Activated naive CD4-positive, alpha-beta T cell (primary cell): Measurements from ENCODE around the gene CLEC4M.
"Not testable (repeated sequence)": the region's sequence is repeated elsewhere in the genome, so short reads cannot be mapped to it uniquely, and the experiment has no call there.

Source experiments
- DNase-seq, 4 experiments: peaks; one replicate each; lab custom pipeline; 2025; lab: John Stamatoyannopoulos, UW

The CLEC4M gene

DNA sequence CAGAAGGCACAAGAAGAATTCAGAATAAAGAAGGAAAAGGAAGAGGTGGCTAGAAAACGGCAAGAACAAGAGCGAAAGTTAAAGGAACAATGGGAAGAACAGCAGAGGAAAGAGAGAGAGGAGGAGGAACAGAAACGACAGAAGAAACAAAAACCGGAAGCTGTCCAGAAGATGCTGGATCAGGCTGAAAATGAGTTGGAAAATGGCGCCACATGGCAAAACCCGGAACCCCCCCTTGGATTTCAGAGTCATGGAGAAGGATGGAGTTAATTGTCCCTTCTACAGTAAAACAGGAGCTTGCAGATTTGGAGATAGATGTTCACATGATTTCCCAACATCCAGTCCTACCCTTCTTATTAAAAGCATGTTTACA, 22.4 kb upstream of the CLEC4M start:
- no peak for DNase-seq

DNA sequence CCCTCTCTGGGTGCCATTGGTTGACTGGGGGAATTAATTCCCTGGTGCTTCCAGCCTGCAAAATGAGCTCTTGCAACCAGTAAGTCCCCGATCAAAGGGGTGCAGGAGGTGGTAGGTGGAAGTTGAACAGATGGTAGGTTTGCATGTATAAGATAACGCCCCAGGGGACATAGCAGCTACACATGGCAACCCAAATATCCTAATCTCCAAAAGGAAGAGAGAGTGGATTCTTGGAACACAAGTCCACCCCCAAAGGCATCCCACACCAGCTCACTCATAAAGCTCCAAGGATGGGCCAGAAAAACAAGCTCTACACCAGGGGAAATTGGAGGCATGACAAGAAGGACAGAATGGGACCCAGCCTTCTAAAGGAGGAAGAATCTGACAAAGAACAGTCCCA, 20.5 kb upstream of the CLEC4M start:
- no peak for DNase-seq

DNA sequence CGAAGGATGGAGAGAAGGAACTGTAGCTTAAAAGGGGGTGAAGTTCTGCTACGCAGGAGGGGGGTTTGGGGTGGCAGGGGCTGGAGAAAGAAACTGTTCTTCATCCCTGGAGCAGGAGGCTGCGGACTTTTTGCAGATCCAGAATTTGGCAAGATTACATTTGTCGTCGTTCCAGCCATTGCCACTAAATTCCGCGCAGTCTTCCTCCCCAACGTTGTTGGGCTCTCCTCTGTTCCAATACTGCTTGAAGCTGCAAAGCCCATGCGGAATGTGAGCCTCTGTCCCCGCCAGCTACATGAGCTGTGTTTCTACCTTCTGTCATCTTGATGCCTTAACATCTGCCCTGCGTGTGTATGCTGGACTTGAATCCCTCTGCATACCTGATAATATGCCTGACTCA, 20.1 kb upstream of the CLEC4M start:
- no peak for DNase-seq

DNA sequence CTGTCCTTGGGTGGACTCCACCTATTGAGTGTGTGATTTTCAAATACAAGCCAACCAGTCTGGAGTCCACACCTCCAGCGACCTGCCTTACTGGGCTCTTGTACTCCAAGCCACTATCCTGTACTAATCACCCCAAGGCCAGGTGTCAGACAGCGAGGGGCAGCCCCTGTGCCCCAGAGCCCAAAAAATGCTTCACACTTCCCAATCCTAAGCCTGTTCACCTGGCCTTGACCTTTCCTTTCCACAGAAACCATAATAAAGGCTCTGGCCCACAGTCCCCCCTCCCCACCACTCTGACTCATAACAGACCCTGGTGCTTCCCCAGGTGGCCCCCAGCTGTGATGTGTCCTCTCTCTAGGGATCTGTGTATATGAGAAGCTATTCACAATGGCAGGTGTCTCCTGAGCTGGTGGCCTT, 19.6 kb upstream of the CLEC4M start:
- no peak for DNase-seq

DNA sequence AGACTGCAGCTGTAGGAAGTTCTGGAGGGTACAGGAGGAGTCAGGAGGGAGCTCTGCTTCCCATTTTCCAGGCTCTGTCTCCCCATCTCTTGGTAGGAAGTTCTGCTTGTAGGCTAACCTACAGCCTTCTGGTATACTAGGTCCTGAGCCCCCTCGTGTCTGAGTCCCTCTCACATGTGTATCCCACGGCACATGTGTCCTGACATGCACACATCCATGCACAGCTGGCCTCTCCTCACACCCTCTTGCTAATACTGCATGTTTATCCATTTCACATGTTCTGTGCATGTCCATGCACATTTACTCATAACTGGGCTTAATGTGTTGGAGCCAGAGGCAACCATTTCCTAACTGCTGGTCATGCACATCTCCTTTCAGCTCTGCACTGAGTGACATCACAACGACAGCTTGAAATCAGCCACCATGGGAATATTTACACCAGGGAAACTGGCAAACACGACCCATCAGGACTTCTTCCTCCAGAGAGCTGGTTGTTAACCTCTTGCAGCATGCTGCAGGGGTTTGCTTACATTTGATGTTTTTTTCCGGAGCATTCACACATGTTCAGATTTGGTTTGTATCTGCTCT, 18.8 kb upstream of the CLEC4M start:
- DNase-seq, result no peak

DNA sequence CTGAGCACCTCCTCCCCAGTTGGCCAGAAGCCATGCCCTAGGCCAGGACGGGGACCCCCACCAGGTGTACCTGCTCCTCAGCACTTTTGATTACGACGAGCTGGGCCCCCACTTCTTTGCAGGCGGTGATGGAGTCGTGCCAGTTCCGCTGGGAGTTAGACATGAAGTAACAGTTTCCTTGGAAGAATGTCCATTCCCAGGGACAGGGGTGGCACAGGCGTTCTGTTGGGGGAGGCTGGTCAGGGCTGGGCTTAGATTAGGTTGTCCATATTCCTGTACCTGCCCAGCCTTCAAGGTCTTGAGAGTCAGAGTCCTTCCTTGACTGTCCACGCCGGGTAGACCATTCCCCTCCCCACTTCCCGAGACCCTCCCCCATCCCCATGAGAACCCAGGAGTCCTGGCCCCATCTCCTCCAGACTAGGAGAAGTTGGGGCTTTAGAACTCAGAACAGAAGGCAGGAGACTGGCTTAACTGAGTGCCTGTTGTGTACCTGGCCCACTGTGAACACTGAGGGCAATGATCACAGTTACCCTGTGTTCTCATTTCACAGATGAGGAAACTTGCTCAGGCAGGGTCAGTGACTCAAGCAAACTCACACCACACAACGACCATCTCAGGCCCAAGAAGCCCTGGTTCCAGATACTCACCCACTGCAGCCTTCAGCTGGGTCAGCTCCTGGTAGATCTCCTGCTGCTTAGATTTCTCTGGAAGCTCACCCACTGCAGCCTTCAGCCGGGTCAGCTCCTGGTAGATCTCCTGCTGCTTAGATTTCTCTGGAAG, 18.0 kb upstream of the CLEC4M start:
- DNase-seq, result no peak

DNA sequence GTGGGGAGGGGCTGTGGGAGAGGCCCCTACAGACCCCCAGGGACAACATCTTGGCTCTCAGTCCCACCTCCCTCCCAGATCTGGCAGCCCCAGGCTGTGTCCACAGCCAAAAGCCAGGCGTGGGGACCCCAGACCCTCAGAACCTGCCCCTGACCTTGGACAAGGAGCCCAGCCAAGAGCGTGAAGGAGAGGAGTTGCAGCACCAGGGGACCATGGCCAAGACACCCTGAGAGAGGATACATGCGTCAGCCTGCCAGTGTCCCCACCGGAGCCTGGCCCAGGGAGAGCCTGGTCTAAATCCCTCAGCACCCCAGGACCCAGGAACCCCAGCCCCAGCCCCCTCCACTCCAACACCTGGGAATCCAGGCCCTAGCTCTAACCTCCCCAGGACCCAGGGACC, 16.7 kb upstream of the CLEC4M start:
- DNase-seq, result not testable (repeated sequence)

DNA sequence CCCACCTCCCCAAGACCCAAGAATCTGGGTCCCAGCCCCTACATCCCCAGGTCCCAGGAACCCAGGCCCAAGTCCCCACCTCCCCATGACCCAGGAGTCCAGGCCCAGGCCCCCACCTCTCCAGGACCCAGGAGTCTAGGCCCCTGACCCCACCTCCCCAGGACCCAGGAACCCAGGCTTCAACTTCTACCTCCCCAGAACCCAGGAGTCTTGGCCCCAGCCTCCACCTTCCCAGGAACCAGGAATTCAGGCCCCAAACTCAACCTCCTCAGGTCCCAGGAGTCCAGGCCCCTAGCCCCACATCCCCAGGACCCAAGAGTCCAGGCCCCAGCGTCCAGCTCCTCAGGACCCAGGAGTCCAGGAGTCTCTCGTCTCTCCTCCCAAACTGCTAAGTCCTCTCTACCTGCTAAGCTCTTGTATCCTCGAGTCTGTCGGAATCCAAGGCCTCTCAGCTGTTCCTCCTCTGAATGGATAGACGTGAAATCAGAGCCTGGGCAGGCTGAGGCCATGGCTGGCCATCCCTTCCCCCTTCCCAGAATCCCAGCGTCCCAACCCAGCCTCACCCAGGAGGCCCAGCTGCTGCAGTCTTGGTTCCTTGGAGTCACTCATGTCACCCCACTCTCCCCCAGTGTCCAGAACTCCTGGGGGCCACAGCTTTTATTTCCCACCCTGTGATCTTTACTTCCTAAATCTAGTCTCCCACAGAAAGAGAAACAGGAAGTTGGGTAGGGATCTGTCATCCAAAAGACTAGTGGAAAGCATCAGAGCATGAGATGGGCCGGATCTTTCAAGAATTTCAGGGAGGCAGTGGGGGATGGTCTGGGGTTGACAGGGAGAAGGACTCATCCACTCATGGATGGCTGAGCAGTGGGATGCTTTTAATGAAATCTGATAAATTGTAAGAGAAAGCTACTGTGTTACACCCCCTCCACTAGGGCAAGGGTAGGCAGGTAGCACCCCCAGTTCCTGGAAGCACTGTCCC, 15.8 kb upstream of the CLEC4M start, which contains the start of gene CD209:
TSS of gene CD209 (minus strand) at position 632 of the 982 bp plus-strand sequence. CDS start at position 609, 23 bp downstream.
- no peak for DNase-seq

DNA sequence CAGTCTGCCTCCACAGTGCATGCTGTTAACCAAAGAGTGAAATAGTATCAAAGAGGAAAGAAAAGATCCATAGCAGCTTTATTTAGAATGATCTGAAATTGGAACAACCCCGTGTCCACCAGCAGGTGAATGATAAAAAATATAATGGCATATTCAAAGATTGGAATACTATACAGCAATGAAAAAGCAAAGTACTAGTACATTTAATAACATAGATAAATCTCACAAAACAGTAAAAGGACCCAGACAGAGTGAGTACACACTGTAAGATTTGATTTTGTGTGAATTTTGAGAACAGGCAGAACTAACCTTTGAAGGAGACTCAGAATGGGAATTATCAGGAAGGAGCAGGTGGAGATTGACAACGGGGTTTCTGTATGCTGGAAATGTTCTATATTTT, 14.9 kb upstream of the CLEC4M start:
- DNase-seq, result no peak

DNA sequence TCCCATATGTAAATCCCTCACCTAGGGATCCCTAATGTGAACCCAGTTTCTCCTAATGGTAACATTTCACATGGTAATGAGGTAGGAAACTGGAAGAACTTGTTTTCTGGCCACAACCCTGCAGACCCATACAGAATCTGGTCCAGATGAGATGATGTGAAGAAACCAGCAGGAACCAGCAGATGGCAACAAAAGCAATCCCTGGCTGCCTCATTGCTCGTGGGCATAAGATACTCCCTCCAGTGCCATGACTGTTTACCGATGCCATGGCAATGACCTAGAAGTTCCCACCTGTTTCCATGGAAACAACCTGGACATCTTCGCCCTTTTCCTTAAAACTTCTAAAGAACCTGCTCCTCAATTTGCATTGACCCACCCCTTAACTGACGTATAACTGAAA, 14.3 kb upstream of the CLEC4M start:
- no peak for DNase-seq

DNA sequence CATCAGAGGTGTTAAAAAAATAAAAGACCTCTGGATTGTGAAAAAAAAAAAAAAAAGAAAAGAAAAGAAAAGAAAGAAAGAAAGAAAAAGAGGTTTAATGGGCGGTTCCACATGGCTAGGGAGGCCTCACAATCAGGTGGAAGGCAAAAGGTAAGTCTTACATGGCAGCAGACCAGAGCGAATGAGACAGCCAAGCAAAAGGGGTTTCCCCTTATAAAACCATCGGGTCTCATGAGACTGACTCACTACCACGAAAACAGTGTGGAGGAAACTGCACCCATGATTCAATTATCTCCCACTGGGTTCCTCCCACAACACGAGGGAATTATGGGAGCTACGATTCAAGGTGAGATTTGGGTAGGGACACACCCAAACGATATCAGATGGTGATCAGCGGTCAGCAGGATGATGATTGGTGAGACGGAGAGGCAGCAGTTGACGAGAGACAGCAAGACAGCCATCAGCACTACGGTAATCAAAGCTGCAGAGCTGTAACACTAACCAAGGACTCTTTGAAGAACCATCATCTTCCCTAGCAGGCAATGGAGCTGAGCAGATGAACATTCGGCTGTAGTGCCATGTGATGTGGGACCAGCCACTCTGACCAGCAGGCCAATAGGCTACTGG, 11.8 kb upstream of the CLEC4M start:
- DNase-seq, result no peak

DNA sequence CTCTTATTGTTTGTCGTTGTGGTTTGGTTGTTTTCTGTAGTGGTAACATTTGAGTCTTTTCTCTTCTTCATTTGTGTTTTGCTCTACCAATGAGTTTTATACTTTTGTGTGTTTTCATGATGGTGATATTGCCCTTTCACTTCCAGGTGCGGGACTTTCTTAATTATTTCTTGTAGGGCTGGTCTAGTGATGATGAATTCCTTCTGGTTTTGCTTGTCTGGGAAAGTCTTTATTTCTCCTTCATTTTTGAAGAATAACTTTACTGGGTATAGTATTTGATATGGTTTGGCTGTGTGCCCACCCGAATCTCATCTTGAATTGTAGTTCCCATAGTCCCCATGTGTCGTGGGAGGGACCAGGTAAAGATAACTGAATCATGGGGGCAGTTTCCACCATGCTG, 6.8 kb upstream of the CLEC4M start:
- no peak for DNase-seq

DNA sequence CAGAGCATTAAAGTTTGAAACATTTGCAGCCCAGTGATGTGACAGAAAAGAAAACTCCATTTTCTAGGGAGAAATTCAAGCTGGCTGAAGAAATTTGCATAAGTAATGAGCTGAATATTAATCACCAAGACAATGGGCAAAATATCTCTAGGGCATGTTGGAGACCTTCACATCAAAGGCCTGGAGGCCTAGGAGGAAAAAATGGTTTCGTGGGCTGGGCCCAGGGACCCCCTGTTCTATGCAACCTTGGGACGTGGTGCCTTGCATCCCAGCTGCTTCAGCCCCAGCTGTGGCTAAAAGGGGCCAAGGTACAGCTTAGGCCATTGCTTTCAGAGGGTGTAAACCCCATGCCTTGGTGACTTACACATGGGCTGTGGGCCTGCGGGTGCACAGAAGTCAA, 5.7 kb upstream of the CLEC4M start:
- no peak for DNase-seq

DNA sequence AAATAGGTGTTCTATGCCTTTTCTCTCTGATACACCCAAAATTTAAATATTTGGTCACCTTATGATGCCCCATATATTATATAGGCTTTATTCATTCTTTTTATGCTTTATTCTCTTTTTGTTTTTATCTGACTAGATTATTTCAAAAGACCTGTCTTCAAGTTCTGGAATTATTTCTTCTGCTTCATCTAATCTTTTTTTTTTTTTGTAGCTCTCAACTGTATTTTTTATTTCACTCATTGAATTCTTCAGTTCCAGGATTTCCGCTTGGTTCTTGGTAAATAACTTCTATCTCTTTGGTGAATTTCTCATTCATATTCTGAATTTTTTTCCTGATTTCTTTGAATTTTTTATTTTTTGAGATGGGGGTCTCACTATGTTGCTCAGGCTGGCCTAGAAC, 3.9 kb upstream of the CLEC4M start:
- DNase-seq, result no peak

DNA sequence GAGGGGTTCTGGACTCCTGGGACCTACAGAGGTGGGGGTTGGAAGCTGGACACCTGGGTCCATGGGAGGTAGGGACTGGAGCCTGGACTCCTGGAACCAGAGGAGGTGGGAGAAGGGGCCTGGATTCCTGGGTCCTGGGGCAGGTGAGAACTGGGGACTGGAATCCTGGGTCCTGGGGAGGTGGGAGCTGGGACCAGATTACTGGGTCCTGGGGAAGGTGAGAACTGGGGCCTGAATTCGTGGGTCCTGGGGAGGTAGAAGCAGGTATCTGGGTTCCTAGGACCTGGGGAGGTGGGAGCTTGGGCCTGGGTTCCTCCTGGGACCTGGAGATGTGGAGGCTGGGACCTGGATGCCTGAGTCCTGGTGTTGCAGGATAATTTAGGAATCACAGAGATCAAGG, 653 bp downstream of the CLEC4M start:
- no peak for DNase-seq

DNA sequence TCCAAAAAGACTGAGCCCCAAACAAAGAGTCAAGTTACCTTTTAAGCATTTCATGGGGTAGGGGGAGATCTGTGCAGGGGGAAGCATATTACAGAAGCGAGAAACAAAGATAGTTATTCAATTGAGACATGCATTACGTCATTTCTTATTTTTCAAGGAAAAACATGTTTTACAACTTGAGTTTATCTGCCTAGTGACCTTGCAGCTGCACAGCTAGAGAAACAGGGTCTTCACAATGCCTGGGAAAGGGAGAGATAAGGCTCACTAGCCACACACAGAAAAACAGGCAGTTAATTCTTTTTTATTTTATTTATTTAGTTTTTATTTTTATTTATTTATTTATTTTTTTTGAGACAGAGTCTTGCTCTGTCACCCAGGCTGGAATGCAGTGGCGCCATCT, 1.1 kb downstream of the CLEC4M start:
- not testable (repeated sequence) for DNase-seq

DNA sequence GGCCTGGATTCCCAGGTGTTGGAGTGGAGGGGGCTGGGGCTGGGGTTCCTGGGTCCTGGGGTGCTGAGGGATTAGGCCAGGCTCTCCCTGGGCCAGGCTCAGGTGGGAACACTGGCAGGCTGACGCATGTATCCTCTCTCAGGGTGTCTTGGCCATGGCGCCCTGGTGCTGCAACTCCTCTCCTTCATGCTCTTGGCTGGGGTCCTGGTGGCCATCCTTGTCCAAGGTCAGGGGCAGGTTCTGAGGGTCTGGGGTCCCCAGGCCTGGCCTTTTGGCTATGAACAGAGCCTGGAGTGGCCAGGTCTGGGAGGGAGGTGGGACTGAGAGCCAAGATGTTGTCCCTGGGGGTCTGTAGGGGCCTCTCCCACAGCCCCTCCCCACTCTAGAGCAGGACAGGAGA, 2.0 kb downstream of the CLEC4M start:
- DNase-seq, result not testable (repeated sequence)

DNA sequence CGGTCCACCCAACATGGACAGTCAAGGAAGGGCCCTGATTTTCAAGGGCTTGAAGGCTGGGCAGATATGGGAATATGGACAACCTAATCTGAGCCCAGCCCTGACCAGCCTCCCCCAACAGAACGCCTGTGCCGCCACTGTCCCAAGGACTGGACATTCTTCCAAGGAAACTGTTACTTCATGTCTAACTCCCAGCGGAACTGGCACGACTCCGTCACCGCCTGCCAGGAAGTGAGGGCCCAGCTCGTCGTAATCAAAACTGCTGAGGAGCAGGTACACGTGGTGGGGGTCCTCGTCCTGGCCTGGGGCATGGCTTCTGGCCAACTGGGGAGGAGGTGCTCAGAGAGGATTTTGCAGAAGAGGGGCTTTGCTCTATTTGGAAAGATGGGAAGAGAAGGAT, 3.5 kb downstream of the CLEC4M start:
- no peak for DNase-seq

DNA sequence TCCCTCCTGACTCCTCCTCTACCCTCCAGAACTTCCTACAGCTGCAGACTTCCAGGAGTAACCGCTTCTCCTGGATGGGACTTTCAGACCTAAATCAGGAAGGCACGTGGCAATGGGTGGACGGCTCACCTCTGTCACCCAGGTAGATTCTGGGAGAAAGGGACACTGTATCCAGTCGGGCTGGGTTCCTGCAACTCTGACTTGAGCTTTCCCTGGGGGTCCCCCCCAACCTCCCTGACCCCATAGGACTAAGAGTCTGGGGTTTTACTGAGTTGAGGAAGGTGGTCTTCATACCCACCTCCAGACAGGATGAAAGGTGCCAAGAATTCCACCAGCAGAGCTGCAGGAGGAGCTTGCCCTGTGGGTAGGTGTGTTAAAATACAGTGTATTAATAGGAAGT, 4.4 kb downstream of the CLEC4M start:
- DNase-seq, result no peak

DNA sequence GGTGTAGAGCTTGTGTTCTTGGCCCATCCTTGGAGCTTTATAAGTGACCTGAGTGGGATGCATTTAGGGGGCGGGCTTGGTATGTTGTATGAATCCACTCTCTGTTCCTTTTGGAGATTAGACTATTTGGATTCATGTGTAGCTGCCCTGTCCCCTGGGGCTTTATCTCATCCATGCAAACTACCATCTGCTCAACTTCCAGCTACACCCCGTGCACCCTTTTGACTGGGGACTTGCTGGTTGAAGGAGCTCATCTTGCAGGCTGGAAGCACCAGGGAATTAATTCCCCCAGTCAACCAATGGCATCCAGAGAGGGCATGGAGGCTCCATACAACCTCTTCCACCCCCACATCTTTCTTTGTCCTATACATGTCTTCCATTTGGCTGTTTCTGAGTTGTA, 6.1 kb downstream of the CLEC4M start:
- DNase-seq, result no peak

DNA sequence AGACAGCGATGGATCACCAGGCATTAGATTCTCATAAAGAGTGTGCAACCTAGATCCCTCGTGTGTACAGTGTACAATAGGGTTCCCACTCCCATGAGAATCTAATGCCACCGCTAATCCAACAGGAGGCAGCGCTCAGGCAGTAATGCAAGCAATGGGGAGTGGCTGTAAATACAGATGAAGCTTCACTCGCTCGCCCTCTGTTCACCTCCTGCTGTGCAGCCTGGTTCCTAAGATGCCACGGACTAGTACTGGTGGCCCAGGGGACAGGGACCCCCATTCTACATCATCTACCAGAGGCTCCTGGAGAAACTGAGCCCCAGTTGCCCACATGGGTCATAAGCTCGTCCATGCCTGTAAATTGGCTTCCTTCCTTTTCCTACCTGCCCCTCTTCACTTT, 8.0 kb downstream of the CLEC4M start:
- DNase-seq, result no peak

DNA sequence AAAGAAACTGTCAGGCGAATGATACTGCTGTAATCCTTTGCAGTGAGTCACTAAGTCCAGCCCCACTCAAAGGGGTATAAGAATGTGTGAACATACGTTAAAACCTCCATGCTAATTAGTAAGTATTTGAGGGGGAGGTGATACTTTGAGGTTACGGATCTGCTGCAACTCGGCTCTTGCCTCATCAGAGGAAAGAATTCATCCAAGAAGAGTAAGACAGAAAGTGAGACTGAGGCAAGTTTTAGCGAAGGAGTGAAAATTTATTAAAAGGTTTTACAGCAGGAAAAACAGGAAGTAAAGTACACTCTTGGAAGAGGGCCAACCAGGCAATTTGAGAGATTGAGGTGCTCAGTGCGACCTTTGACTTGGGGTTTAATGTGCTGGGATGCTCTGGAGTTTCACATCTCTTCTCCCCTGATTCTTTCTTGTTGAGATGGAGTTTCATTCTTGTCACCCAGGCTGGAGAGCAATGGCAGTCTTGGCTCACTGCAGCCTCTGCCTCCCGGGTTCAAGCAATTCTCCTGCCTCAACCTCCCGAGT, 9.8 kb downstream of the CLEC4M start:
- no peak for DNase-seq
